Right renal pelvis (tissue), 4 donors: ENCODE results near the gene CILP. TPM values are rescaled to one million over a fixed set of nuclear protein-coding genes. Genes with fewer than 3 reads are reported as not detected.

Experiments used
- DNase-seq, 4 donors: peaks; one replicate each; pipeline ENCODE4 v3.0.0-alpha.2; 2013; ENCODE audit warnings: low read depth in 4 of 4, low spot score in 3 of 4, missing footprints in 1 of 4
- polyA plus RNA-seq, 4 donors: library from polyadenylated mRNA; unstranded; fragments of 120-200 nt; gene quantifications; one replicate each; pipeline ENCODE4 v1.2.1, GENCODE V29; 2013; ENCODE audit not compliant: insufficient read length in 4 of 4

The CILP gene
- polyA plus RNA-seq, 4 donors, result 3.1 to 4.3 (median 3.8) TPM

- DNase-seq, result no peak
These were observed 47.1 kb downstream of the CILP start for GRCh38 chr15:65164139-65164538.

- DNase-seq, result no peak
These were observed 48.2 kb downstream of the CILP start for GRCh38 chr15:65163041-65163440.

DNA sequence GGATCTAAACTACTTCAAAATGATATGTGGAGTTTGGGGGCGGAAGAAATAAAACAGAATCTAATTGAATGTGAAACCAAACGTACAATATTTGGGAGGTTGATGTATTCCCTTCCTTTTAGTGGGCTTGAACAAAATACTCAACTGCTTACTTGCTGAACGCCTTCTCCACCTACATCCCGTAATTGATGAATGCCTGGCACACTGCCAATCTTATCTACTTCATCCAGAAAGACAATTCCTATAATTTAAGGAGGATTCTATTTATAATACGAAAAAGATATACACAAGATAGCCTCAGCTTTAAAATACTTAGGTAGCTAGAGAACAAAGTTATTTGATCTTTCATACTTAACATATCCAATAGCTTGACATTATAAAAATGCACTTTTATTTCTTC is 54.6 kb downstream of the CILP start:
- DNase-seq, result no peak

DNA sequence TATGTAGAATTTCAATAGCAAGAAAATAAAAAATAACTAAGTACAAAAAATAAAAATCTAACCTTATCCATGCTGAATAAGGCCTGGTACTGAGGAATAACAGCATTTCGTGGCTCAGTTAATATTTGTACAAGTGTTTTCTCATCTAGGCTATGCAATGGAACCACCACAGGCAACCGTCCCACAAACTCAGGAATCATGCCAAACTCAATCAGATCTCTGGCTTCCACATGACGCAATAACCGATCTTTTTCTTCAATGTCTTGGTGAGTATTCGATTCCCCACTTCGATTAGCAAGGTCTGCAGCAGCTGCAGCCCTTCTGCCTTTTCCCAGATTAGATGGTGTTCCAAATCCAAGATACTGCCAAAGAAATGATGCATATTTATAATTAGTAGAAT is 56.6 kb downstream of the CILP start:
- no peak for DNase-seq

DNA sequence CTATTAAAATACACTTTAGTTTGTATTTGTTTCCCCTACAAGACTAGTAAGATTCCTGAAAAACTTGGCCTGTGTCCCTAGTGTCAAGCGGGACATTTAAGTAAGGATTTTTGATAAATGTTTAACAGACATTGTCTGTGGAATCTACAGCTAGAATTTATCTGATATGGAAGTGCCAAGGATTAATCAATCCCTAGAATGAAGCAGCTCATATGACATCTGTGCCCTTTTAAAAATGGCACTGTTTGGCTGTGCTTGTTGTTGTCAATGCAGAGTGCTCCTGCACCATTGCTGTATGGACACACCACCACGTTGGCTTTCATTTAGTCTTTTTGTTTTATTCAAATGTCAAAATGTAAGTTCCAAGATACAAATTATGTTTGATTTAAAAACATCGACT is 63.4 kb downstream of the CILP start:
- no peak for DNase-seq

GRCh38 chr15:65146438-65146837 is 64.8 kb downstream of the CILP start:
- no peak for DNase-seq

Other genes with a start within 250 kb of the CILP start
- gene SPG21, start 221.6 kb downstream of the CILP start, polyA plus RNA-seq, result 100 to 1,000 TPM; 106 to 125 (median 115) TPM
- 10 to 100 TPM; 14.9 to 16.4 (median 15.7) TPM for gene MTFMT, start 181.8 kb downstream of the CILP start, polyA plus RNA-seq
- 10 to 100 TPM; 10.8 to 11.7 (median 10.9) TPM for gene SLC51B, start 166.1 kb downstream of the CILP start, polyA plus RNA-seq
- gene RASL12, start 143.5 kb downstream of the CILP start, polyA plus RNA-seq, result 1 to 10 TPM; 5.9 to 8.6 (median 7.0) TPM
- under 1 TPM; 0.06 to 0.11 (median 0.09) TPM for gene KBTBD13, start 134.7 kb downstream of the CILP start, polyA plus RNA-seq
- gene UBAP1L, start 96.3 kb downstream of the CILP start, polyA plus RNA-seq, result 1 to 10 TPM; 3.0 to 5.7 (median 3.6) TPM
- 10 to 100 TPM; 27.5 to 32.9 (median 31.5) TPM for gene PDCD7, start 77.7 kb downstream of the CILP start, polyA plus RNA-seq
- gene CLPX, start 26.1 kb downstream of the CILP start, polyA plus RNA-seq, result 10 to 100 TPM; 56.7 to 75.9 (median 70.6) TPM
- 10 to 100 TPM; 17.2 to 19.8 (median 17.6) TPM for gene PARP16, start 75.4 kb upstream of the CILP start, polyA plus RNA-seq
- not detected for gene RNU5A-1, start 84.6 kb upstream of the CILP start, polyA plus RNA-seq
- not detected for gene RNU5B-1, start 93.2 kb upstream of the CILP start, polyA plus RNA-seq
- 1 to 10 TPM; 8.0 to 8.6 (median 8.4) TPM for gene IGDCC3, start 166.5 kb upstream of the CILP start, polyA plus RNA-seq
- 10 to 100 TPM; 12.2 to 14.4 (median 13.9) TPM for gene IGDCC4, start 211.5 kb upstream of the CILP start, polyA plus RNA-seq